ENCODE results near the gene SF3A1.

DNA sequence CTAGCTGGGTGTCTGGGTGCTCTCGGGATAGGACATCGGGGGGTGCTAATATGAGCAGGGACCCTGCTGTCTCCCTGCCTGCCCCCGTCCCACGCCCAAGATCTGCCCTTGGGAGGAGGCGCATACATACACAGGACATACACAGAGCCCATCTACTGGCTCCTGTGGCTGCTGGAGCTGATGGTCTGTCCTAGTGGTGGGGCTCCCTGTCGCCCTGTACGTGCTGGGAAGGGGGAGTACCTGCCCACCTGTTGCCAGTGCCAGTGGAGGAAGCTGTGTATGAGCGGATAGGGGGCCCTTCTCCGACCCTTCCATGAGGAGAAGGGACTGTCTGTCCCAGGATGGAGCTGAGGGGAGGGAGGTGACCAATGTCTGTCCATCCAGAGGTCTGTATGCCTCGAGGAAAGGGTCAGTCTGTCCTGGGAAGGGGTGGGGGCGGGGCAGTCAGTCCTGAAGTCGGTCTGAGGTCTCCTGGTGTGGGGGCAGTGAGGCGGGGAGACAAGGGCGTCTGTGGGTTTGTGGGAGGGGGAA is 30.9 kb downstream of the SF3A1 start:
- TF ChIP-seq, protein P1, sequence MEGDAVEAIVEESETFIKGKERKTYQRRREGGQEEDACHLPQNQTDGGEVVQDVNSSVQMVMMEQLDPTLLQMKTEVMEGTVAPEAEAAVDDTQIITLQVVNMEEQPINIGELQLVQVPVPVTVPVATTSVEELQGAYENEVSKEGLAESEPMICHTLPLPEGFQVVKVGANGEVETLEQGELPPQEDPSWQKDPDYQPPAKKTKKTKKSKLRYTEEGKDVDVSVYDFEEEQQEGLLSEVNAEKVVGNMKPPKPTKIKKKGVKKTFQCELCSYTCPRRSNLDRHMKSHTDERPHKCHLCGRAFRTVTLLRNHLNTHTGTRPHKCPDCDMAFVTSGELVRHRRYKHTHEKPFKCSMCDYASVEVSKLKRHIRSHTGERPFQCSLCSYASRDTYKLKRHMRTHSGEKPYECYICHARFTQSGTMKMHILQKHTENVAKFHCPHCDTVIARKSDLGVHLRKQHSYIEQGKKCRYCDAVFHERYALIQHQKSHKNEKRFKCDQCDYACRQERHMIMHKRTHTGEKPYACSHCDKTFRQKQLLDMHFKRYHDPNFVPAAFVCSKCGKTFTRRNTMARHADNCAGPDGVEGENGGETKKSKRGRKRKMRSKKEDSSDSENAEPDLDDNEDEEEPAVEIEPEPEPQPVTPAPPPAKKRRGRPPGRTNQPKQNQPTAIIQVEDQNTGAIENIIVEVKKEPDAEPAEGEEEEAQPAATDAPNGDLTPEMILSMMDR (conservative IDR thresholded peaks at IDR 0.05 in 1 of 2, IDR thresholded peaks at IDR 0.05 in 1 of 2; ENCODE audit: extremely low read depth in 1 of 2, insufficient read depth in 1 of 2, low read depth in 1 of 2, low read length in 2 of 2): no peak
- TF ChIP-seq EZH2 (IDR thresholded peaks at IDR 0.05; ENCODE audit: borderline replicate concordance, low read length): no peak

All from mammary epithelial cell (primary cell).